Mammary epithelial cell (primary cell): ENCODE measurements around the gene TSC22D2.

ENCODE experiments used
- EZH2 ChIP-seq: IDR thresholded peaks from 2 replicates; pipeline ENCODE4 v1.6.1; 2012; ENCODE audit warnings: low read length, inconsistent platforms, borderline replicate concordance
- TF ChIP-seq, protein P1 (sequence below), 2 donors: IDR thresholded peaks in 1 of 2; conservative IDR thresholded peaks in 1 of 2; 2 replicates each; pipeline ENCODE4 v1.5.1; 2011 to 2012; ENCODE audit warnings: inconsistent platforms in 2 of 2, low read length in 2 of 2, mild to moderate bottlenecking in 2 of 2, control low read depth in 1 of 2, low read depth in 1 of 2; ENCODE audit not compliant: insufficient read depth in 1 of 2; ENCODE audit errors: extremely low read depth in 1 of 2

DNA sequence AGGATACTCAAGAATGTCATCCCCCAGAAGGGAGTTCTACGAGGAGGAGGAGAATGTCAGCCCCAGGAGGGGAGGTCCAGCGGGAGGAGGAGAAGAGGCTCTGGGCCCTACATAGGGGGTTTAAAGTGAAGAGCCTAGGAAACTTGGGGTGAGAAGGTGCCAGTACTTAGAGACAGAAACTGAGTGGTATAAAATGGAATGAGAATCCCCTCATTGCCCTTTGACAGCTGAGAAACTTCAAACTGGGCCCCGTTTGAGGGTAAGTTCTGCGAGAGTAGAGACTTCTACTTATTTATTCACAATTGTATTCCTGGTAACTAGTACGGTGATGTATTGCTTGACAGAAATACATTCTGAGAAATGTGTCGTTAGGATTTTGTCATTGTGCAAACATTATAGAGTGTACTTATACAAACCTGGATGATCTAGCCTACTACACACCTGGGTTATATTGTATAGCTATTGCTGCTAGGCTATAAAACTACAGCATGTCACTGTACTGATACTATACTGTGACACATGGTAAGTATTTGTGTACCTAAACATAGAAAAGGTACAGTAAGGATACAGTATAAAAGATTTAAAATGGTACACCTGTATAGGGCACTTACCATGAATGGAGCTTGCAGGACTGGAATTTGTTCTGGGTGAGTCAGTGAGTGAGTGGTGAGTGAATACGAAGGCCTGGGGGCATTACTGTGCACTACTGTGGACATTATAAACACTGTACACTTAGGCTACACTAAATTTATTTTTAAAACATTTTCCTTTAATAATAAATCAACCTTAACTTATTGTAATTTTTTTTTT lies 62.0 kb downstream of the TSC22D2 start:
- TF ChIP-seq, protein P1, sequence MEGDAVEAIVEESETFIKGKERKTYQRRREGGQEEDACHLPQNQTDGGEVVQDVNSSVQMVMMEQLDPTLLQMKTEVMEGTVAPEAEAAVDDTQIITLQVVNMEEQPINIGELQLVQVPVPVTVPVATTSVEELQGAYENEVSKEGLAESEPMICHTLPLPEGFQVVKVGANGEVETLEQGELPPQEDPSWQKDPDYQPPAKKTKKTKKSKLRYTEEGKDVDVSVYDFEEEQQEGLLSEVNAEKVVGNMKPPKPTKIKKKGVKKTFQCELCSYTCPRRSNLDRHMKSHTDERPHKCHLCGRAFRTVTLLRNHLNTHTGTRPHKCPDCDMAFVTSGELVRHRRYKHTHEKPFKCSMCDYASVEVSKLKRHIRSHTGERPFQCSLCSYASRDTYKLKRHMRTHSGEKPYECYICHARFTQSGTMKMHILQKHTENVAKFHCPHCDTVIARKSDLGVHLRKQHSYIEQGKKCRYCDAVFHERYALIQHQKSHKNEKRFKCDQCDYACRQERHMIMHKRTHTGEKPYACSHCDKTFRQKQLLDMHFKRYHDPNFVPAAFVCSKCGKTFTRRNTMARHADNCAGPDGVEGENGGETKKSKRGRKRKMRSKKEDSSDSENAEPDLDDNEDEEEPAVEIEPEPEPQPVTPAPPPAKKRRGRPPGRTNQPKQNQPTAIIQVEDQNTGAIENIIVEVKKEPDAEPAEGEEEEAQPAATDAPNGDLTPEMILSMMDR (conservative IDR thresholded peaks at IDR 0.05 in 1 of 2, IDR thresholded peaks at IDR 0.05 in 1 of 2; ENCODE audit: extremely low read depth in 1 of 2, insufficient read depth in 1 of 2, low read depth in 1 of 2, low read length in 2 of 2) = no peak
- TF ChIP-seq EZH2 = no peak
